Body of pancreas (tissue), 4 donors: ENCODE data around the gene AIFM2.

Source experiments
- POLR2A ChIP-seq, 3 donors: fragments of 450-650 bp; IDR thresholded peaks; one replicate each; pipeline ENCODE4 v1.6.1; 2016; ENCODE audit warnings: antibody characterized with exemption in 3 of 3, mild to moderate bottlenecking in 2 of 3
- TF ChIP-seq, protein P1 (sequence below), 7 experiments: fragments of 450-650 bp in 4 of 7; fragments of 200-600 bp in 3 of 7; sonication (generic) in 3 of 7; IDR thresholded peaks; one replicate each; pipeline ENCODE4 v1.5.1; 2016 to 2019; ENCODE audit warnings: antibody characterized with exemption in 7 of 7

DNA sequence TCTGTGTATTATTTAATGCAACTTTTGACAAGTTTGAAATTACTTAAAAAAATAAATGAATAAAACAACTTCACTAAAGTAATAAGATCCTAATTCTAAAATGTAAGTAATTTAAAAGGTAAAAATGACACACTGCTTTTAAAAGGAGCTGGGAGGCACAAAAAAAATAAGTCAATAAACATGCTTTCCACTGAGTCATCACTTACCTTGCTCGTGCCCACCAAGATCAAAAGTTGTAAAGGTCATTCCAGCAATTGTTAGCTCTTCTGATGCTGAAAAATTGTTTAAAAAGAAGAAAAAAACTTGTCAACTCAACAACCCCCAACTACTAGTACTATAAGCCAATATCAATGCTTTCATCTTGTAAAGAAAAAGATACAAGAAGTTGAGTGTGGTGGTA, 28.2 kb upstream of the AIFM2 start:
- TF ChIP-seq, protein P1, sequence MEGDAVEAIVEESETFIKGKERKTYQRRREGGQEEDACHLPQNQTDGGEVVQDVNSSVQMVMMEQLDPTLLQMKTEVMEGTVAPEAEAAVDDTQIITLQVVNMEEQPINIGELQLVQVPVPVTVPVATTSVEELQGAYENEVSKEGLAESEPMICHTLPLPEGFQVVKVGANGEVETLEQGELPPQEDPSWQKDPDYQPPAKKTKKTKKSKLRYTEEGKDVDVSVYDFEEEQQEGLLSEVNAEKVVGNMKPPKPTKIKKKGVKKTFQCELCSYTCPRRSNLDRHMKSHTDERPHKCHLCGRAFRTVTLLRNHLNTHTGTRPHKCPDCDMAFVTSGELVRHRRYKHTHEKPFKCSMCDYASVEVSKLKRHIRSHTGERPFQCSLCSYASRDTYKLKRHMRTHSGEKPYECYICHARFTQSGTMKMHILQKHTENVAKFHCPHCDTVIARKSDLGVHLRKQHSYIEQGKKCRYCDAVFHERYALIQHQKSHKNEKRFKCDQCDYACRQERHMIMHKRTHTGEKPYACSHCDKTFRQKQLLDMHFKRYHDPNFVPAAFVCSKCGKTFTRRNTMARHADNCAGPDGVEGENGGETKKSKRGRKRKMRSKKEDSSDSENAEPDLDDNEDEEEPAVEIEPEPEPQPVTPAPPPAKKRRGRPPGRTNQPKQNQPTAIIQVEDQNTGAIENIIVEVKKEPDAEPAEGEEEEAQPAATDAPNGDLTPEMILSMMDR (IDR thresholded peaks at IDR 0.05) = no peak
- TF ChIP-seq POLR2A (IDR thresholded peaks at IDR 0.05) = no peak
